Activated T-helper 2 cell treated with anti-CD3 and anti-CD28 coated beads, Interferon-gamma antibody, Interleukin-2, Interleukin-4, amounts not matched to agents 10 μg/mL and 5 μg/mL and 100 μg/mL, durations not matched to agents 14 hours and 24 hours and 36 hours (primary cell): ENCODE results near the gene SESN3. TPM values are rescaled to one million over a fixed set of nuclear protein-coding genes. Genes with fewer than 3 reads are reported as not detected.

ENCODE experiments used
- DNase-seq: peaks from one replicate; pipeline ENCODE4 v3.0.0; 2021; ENCODE audit warnings: low spot score
- H3K27ac Mint-ChIP-seq: one replicate; pipeline ENCODE4 v1.8.0; 2021; ENCODE audit warnings: mixed read lengths
- H3K27me3 Mint-ChIP-seq: one replicate; pipeline ENCODE4 v1.8.0; 2021; ENCODE audit warnings: low read depth, mixed read lengths
- H3K36me3 Mint-ChIP-seq: one replicate; pipeline ENCODE4 v1.8.0; 2021; ENCODE audit warnings: low read depth, mixed read lengths
- H3K4me1 Mint-ChIP-seq: one replicate; pipeline ENCODE4 v1.8.0; 2021; ENCODE audit warnings: low read depth, mixed read lengths
- H3K4me3 Mint-ChIP-seq: one replicate; pipeline ENCODE4 v1.8.0; 2021; ENCODE audit warnings: low read depth, mild to moderate bottlenecking, moderate library complexity, mixed read lengths
- H3K9me3 Mint-ChIP-seq: one replicate; pipeline ENCODE4 v1.8.0; 2021; ENCODE audit warnings: mixed read lengths
- intact Hi-C: fragments of 100-400 bp; cut with micrococcal nuclease; formaldehyde crosslinking; loops from one replicate; pipeline ENCODE4 v1.15.1; 2023
- total RNA-seq: library from RNA; stranded (reverse); gene quantifications from 2 replicates; pipeline ENCODE4 v1.2.3, GENCODE V29; 2022

SESN3 gene
- total RNA-seq, 1 donor from 2014 or later = 73.2 TPM

DNA sequence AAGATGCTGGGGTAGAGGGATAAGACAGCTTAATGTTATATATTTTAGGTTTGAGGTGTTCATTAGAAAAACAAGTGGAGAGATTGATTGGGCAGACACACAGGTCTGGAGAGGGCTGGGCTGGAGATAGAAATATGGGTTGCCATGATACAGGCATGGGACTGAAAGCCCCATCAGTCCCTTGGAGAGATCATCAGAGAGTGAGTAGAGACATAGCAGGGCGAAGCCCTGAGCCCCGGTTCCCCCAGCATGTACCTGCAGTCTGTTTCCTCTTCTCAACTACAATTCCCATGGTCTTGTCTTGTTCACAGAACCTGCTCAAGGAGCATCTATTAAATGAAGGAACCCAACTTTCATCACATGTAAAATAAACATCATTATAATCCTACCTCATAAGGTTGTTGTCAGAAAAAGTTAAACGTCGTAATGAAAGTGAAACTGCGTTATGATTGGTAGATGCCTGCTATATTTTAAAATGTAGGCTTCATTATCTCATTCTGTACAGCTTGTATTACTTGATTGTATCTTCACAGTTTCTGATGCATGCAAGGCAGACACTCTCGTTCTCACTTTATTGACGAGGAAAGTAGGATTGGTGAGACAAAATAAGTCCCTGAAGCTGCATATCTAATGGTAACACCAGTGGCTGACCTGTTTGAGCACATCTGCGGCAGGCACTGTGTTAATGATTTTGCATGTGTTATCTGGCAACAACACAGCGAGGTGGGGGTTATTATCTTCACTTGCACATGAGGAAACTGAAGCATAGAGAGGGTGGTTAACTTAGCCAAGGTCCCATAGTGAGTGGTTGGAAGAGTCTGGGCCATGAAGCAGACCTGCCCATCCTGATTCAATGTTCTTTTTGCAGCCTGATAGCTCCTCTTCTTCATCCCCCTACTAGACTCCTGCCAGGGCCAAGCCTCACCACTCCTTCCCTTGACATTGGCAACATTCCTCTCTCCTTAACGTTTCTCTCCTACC, 77.8 kb downstream of the SESN3 start:
- Mint-ChIP-seq H3K36me3 (peaks cover 12% of the 10 kb centered on the region), H3K4me3 (peak overlapping the region; percentile 87), H3K4me1 (peaks cover 58% of the 10 kb centered on the region), H3K27me3 (no peaks in the 10 kb centered on the region), H3K9me3 (no peaks in the 10 kb centered on the region), H3K27ac (peak overlapping the region; percentile 92)
- DNase-seq = peak; percentile 20
- intact Hi-C loops = loop anchor here (1.0 to 5.0 kb wide), 3 partner anchors 403 to 611 kb away; partner anchors contain the start of gene FUT4

DNA sequence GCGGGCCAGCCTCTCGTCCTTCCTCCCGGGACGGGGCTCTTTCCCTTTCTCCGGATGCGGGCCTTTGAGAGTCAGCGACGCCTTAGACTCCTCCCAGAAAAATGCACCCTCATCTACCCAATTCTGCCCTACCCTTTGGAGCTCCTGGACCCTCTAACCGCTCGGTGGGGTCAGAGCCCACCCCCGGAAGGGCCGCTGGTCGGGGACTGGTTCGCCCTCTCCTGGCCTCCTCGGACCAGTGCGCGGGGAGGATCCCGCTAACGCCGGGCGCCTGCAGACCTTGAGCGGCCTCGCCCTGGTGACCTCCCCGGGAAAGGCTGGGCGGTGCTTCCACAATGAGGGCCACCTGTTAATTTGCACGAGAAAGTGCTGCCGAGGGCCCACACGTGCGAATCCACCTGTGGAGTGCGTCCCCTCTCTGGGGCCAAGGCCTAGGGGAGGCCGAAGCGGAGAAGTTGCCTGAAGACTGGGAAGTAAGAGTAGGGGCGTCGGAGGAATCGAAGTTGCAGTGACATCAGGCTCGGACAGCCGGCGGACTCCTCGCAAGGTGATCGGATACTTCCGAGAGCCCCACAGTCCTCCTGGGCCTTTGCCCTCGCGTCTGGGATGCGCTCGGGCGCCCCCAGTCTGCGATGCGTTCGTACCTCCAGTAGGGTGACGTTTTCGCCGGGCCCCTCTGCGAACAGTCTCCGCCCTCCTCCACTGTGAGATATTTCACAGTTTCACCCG, 79.9 kb downstream of the SESN3 start:
- intact Hi-C loops = loop anchor here (1.0 to 5.0 kb wide), 9 partner anchors 62 to 639 kb away; partner anchors contain the start of genes CEP57, CWC15, ENDOD1 and FUT4

DNA sequence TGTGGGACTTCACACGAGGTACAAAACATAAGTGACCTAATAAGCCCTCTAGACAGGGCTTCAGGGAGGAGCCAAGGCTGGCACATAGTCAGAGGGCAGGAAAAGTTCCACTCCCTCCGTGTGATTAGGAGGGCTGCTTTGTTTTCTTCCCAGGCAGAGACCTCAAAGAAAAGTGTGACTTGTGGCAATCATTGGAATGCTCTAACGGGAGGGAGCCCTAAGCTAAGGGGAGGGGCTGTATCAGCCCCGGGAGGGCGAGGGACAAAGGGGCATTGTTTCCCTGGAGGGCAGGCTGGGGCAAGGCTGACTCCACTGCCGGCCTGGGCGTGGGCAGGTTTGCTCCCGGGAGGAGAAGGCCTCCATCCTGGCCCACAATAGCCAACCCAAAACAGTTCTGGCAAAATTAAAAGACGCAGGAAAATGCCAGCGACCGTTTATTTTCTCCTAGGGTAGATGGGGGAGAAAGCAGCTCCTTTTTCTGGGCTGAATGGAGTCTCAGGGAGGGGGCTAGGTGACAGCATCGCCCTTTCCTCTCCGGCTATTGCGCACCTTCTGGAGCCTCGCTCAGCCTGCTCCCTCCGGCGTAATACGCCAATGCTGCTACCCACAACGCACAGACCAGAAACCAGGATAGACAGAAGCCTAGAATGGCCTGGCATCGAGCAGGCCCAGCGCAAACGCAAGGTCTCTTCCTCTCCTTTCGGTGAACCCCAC, 81.2 kb downstream of the SESN3 start:
- H3K27me3 Mint-ChIP-seq = no peaks in the 10 kb centered on the region
- H3K27ac Mint-ChIP-seq = peak overlapping the region; percentile 42
- no peaks in the 10 kb centered on the region for H3K9me3 Mint-ChIP-seq
- DNase-seq = no peak
- H3K4me3 Mint-ChIP-seq = peak overlapping the region; percentile 87
- peaks cover 50% of the 10 kb centered on the region for H3K4me1 Mint-ChIP-seq
- H3K36me3 Mint-ChIP-seq = no peaks in the 10 kb centered on the region
- intact Hi-C loops = loop anchor here (5.0 to 10.0 kb wide), 2 partner anchors 525 to 608 kb away; partner anchors contain the start of gene FUT4

More for the DNA sequence above, 79.9 kb downstream of the SESN3 start:
- peaks cover 1% of the 10 kb centered on the region for H3K36me3 Mint-ChIP-seq
- DNase-seq = peak; percentile 89
- H3K4me1 Mint-ChIP-seq = peaks cover 51% of the 10 kb centered on the region
- H3K27me3 Mint-ChIP-seq = no peaks in the 10 kb centered on the region
- peak overlapping the region; percentile 92 for H3K27ac Mint-ChIP-seq
- H3K4me3 Mint-ChIP-seq = peak overlapping the region; percentile 87
- no peaks in the 10 kb centered on the region for H3K9me3 Mint-ChIP-seq

DNA sequence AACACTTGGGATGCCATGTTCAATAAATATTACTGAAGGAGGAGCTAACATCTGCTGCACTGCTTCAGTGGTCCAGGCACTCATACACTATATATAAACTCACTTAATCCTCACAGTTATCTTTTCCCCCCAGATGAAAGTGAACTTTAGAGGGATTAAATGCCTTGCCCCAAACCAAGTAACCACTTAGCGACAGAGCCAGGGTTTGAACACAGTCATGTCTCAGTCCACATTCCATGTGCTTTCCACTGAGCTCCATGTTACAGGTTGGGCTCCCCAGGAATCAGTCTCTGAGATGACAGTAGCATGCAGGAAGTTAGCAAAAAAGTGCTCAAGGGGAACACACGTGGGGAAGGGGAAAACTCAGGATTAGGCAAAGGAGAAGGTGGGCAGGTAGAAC, 82.1 kb downstream of the SESN3 start:
- DNase-seq = no peak
- no peaks in the 10 kb centered on the region for H3K36me3 Mint-ChIP-seq
- H3K27me3 Mint-ChIP-seq = peaks cover 6% of the 10 kb centered on the region
- peaks cover 50% of the 10 kb centered on the region for H3K4me1 Mint-ChIP-seq
- H3K27ac Mint-ChIP-seq = no peak overlapping the region
- no peak overlapping the region for H3K4me3 Mint-ChIP-seq
- no peaks in the 10 kb centered on the region for H3K9me3 Mint-ChIP-seq
- intact Hi-C loops = loop anchor here (10.0 kb wide), 1 partner anchor 524 kb away; no protein-coding TSS in a partner anchor

DNA sequence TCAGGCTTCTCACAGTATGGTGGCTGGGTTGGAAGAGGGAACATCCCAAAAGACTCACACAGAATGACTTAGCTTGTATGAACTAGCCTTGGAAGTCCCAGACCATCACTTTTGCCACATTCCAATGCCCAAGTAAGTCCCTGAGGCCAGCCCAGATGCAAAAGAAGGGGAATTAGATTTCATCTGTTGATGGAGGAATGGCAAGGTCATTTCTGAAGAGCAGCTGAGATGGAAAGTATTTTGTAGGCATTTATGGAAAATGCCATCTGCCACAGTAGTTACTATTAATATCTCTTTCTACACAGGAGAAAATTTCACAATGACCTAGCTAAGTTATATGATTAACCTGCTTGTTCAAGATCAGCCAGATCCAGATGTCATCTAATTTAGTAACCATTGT, 82.6 kb downstream of the SESN3 start:
- intact Hi-C loops = loop anchor here (10.0 kb wide), 1 partner anchor 524 kb away; no protein-coding TSS in a partner anchor
- peaks cover 47% of the 10 kb centered on the region for H3K4me1 Mint-ChIP-seq
- H3K9me3 Mint-ChIP-seq = no peaks in the 10 kb centered on the region
- no peaks in the 10 kb centered on the region for H3K36me3 Mint-ChIP-seq
- peaks cover 6% of the 10 kb centered on the region for H3K27me3 Mint-ChIP-seq
- no peak overlapping the region for H3K27ac Mint-ChIP-seq
- DNase-seq = no peak
- H3K4me3 Mint-ChIP-seq = no peak overlapping the region

DNA sequence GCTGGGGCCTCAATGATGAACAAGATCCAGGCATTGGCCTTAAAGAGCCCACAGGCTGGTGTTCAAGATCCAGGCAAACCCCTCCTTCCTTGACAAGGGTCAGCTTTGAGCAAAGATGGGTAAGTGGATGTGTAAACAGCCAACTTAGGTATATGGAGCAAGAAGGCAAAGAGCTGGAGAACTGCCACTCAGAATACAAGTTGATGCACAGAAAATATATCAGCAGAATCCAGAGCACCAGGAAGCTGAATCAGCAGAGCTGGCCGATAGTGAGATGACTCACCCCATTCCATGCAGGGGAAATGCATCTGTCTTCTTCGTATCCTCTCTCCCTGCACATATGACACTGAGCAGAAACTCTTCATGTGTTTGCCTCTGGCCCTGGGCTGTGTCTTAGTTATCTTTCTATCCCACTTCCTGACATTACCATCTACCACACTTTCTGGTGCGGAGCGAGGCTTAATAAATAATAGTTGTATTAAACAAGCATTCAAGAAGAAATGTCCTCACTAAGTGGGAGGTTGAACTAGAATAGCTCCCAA, 83.6 kb downstream of the SESN3 start:
- no peak overlapping the region for H3K4me3 Mint-ChIP-seq
- H3K27ac Mint-ChIP-seq = peak overlapping the region; percentile 1
- H3K9me3 Mint-ChIP-seq = no peaks in the 10 kb centered on the region
- peaks cover 6% of the 10 kb centered on the region for H3K27me3 Mint-ChIP-seq
- intact Hi-C loops = loop anchor here (10.0 kb wide), 1 partner anchor 523 kb away; no protein-coding TSS in a partner anchor
- H3K36me3 Mint-ChIP-seq = no peaks in the 10 kb centered on the region
- DNase-seq = no peak
- peaks cover 46% of the 10 kb centered on the region for H3K4me1 Mint-ChIP-seq

DNA sequence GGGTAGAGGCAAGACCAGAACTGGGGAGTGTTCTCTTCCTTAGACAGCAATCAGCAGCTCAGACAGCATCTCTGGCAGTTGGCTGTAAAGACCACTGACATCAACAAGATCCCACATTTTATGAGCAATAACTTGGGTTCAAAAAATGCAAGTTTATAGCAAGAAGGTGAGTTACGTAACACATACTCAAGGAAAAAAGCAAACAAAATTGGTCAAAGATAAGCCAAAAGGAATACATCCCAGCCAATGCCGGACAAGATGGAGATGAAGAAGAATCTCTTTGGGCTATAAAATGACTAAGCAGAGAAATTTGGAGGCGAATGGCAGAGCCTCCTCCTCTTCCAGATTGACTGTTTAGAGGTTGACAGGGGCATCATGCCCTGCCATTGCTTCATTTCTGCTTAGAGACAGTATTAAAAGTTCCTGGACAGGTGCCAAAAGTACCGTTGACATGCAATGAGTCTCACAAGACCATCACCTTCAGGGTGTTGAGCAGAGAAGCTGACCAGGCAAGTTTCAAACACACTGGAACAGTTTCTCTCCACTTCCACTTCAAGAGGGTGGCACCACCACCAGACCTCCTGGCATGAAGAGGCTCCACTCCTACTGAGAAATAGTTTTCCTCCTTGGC, 85.5 kb downstream of the SESN3 start:
- no peaks in the 10 kb centered on the region for H3K36me3 Mint-ChIP-seq
- peaks cover 12% of the 10 kb centered on the region for H3K27me3 Mint-ChIP-seq
- intact Hi-C loops = loop anchor here (10.0 kb wide), 1 partner anchor 521 kb away; no protein-coding TSS in a partner anchor
- peaks cover 38% of the 10 kb centered on the region for H3K4me1 Mint-ChIP-seq
- no peak overlapping the region for H3K27ac Mint-ChIP-seq
- H3K4me3 Mint-ChIP-seq = no peak overlapping the region
- DNase-seq = no peak
- H3K9me3 Mint-ChIP-seq = no peaks in the 10 kb centered on the region

DNA sequence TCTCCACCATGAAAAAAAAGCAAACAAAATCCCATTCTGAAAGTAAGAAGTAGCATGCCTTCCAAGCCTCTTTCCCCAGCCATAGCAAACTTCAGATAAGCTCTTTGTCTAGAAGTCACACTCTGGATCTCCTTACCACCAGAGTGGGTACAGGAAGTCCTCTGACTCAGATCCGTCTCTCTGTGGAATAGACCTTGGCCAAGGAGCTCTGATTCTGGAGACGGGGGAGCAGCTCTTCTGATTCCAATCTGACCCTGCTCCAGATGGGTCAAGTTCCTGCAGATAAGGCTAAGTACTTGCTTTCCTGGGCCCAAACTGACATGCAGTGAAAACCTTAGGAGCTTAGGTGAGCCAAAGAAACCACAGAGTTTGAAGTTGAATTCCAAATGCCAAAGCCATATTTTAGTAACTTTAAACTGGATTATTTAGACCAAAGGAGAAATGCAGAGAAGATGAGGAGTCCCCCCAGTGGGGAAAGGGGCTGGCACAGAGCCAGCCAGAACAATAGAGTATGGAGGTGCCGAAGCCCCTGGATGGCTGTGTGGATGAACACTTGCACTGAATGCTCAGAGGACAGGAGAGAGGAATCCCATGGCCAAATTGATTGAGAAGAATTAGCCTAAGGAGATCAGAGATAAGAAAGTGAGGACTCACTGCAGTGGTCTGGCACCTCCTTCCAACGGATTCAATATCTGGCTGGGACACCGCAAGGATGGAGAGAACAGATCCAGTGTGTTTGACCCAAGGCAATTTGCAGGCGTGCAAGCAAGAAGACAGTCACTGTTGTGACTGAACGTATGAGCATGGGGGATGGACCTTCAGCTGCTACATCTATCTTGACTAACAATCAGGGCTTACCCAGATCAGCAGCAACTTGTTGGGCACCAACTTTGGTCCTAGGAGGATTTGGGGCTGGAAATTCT, 86.4 kb downstream of the SESN3 start:
- H3K9me3 Mint-ChIP-seq = no peaks in the 10 kb centered on the region
- no peaks in the 10 kb centered on the region for H3K36me3 Mint-ChIP-seq
- no peak overlapping the region for H3K27ac Mint-ChIP-seq
- DNase-seq = no peak
- intact Hi-C loops = loop anchor here (10.0 kb wide), 1 partner anchor 520 kb away; no protein-coding TSS in a partner anchor
- peaks cover 34% of the 10 kb centered on the region for H3K4me1 Mint-ChIP-seq
- H3K27me3 Mint-ChIP-seq = peaks cover 12% of the 10 kb centered on the region
- H3K4me3 Mint-ChIP-seq = no peak overlapping the region

DNA sequence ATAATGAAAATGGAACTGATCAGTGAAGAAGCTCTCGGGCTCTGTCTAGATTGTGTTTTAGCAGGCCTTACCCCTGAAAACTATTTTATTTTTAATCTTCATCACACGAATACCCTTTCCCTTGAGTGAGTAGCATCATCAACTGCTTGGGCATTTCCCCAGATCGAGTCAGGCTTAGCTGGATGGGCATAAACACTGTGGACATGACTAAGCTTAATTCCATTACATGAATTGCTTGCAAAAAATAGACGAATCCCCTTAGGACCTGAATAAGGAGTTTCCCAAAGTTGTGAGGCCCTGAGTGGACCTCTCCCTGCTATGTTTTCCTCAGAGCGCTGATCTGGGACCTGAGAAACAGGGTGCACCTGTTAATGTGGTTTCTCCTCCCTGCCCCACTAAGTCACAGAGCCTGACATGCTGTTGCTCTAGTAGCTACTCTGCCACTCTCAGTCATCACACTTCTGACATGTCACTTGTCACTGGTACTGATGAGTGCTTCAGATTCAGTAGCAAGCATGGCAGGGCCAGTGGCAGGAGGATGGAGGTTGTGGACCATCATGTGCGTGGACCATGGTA, 87.8 kb downstream of the SESN3 start:
- no peak overlapping the region for H3K27ac Mint-ChIP-seq
- no peak overlapping the region for H3K4me3 Mint-ChIP-seq
- H3K36me3 Mint-ChIP-seq = no peaks in the 10 kb centered on the region

DNA sequence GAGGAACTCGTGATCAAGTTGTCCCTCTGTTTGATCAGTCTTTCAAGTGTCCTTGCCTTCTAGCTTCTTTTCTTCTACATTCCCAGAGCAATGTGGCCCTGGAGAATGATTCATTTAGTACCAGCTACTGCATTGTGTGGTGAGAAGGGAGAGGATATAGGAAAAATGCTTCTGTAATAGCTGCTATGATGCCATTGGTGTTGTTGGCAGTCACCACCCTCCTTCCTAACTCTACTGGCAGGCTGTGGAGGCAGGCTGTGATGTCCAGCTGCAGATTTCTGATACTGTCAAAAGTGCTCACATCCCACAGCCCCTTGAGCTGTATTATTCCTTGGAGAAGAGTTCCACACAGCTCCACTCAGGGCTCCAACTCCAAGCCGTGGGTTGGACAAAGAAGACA, 88.6 kb downstream of the SESN3 start:
- no peak overlapping the region for H3K4me3 Mint-ChIP-seq
- DNase-seq = no peak
- H3K27me3 Mint-ChIP-seq = peaks cover 12% of the 10 kb centered on the region
- intact Hi-C loops = loop anchor here (10.0 kb wide), 1 partner anchor 518 kb away; no protein-coding TSS in a partner anchor
- H3K36me3 Mint-ChIP-seq = no peaks in the 10 kb centered on the region
- no peak overlapping the region for H3K27ac Mint-ChIP-seq
- peaks cover 25% of the 10 kb centered on the region for H3K4me1 Mint-ChIP-seq
- no peaks in the 10 kb centered on the region for H3K9me3 Mint-ChIP-seq

More for the DNA sequence above, 87.8 kb downstream of the SESN3 start:
- Mint-ChIP-seq H3K9me3 (no peaks in the 10 kb centered on the region), H3K4me1 (peaks cover 26% of the 10 kb centered on the region), H3K27me3 (peaks cover 12% of the 10 kb centered on the region)
- intact Hi-C loops = loop anchor here (10.0 kb wide), 1 partner anchor 518 kb away; no protein-coding TSS in a partner anchor
- no peak for DNase-seq
